Liver (tissue), 9 donors: ENCODE measurements around the gene MALT1. TPM values are rescaled to one million over a fixed set of nuclear protein-coding genes. Genes with fewer than 3 reads are reported as not detected.

Experiments
- DNase-seq: peaks from one replicate; pipeline ENCODE4 v3.0.0-alpha.2; 2017; ENCODE audit warnings: low spot score
- H3K27ac ChIP-seq, 2 donors: one replicate each; pipeline ENCODE4 v1.7.0; 2013; ENCODE audit warnings: inconsistent platforms in 2 of 2, low read length in 2 of 2, control low read depth in 1 of 2, low read depth in 1 of 2, mild to moderate bottlenecking in 1 of 2
- H3K27me3 ChIP-seq, 4 donors: one replicate each; pipeline versions ENCODE4 v1.6.1 to v1.7.0; 2013; ENCODE audit warnings: low read length in 3 of 4, inconsistent platforms in 1 of 4, mild to moderate bottlenecking in 1 of 4, moderate library complexity in 1 of 4; ENCODE audit not compliant: control insufficient read depth in 4 of 4, insufficient read depth in 4 of 4
- H3K36me3 ChIP-seq, 4 donors: one replicate each; pipeline versions ENCODE4 v1.6.1 to v1.7.0; 2013; ENCODE audit warnings: low read length in 3 of 4, mild to moderate bottlenecking in 3 of 4, low read depth in 1 of 4, moderate library complexity in 1 of 4; ENCODE audit not compliant: control insufficient read depth in 4 of 4, insufficient read depth in 3 of 4
- H3K4me1 ChIP-seq, 4 donors: one replicate each; pipeline versions ENCODE4 v1.6.1 to v1.7.0; 2013; ENCODE audit warnings: low read length in 3 of 4, mild to moderate bottlenecking in 3 of 4, moderate library complexity in 1 of 4; ENCODE audit not compliant: control insufficient read depth in 4 of 4, insufficient read depth in 4 of 4
- H3K4me3 ChIP-seq, 3 donors: one replicate each; pipeline versions ENCODE4 v1.6.1 to v1.7.0; 2013; ENCODE audit warnings: low read length in 3 of 3, control low read depth in 1 of 3, low read depth in 1 of 3, mild to moderate bottlenecking in 1 of 3
- H3K9ac ChIP-seq, 2 donors: one replicate each; pipeline ENCODE4 v1.7.0; 2013; ENCODE audit warnings: low read length in 2 of 2, mild to moderate bottlenecking in 2 of 2, moderate library complexity in 2 of 2, control low read depth in 1 of 2, low read depth in 1 of 2
- H3K9me3 ChIP-seq, 4 donors: one replicate each; pipeline versions ENCODE4 v1.6.1 to v1.7.0; 2013; ENCODE audit warnings: low read length in 3 of 4; ENCODE audit not compliant: control insufficient read depth in 4 of 4
- ATF3 ChIP-seq: IDR thresholded peaks from 2 replicates; pipeline ENCODE4 v1.6.1; 2016; ENCODE audit warnings: antibody characterized with exemption
- CTCF ChIP-seq: fragments of 150-350 bp; IDR thresholded peaks from 2 replicates; pipeline ENCODE4 v1.5.1; 2017; ENCODE audit warnings: improper control_type of control experiment, low read depth, low read length; ENCODE audit not compliant: missing input control
- EGR1 ChIP-seq, 2 donors: IDR thresholded peaks; 2 replicates each; pipeline ENCODE4 v1.6.1; 2016 to 2018; ENCODE audit warnings: antibody characterized with exemption in 2 of 2, low read depth in 2 of 2
- FOXA1 ChIP-seq: IDR thresholded peaks from 2 replicates; pipeline ENCODE4 v1.6.1; 2016; ENCODE audit warnings: antibody characterized with exemption
- FOXA2 ChIP-seq: IDR thresholded peaks from 2 replicates; pipeline ENCODE4 v1.6.1; 2016; ENCODE audit warnings: antibody characterized with exemption
- GABPA ChIP-seq, 2 donors: IDR thresholded peaks in 1 of 2; conservative IDR thresholded peaks in 1 of 2; 2 replicates each; pipeline ENCODE4 v1.6.1; 2016; ENCODE audit warnings: antibody characterized with exemption in 2 of 2, mild to moderate bottlenecking in 1 of 2, moderate library complexity in 1 of 2
- HNF4A ChIP-seq, 2 donors: conservative IDR thresholded peaks; 2 replicates each; pipeline ENCODE4 v1.6.1; 2016; ENCODE audit warnings: antibody characterized with exemption in 2 of 2, mild to moderate bottlenecking in 2 of 2
- HNF4G ChIP-seq: IDR thresholded peaks from 2 replicates; pipeline ENCODE4 v1.6.1; 2016; ENCODE audit warnings: antibody characterized with exemption
- JUND ChIP-seq, 2 donors: IDR thresholded peaks; 2 replicates each; pipeline ENCODE4 v1.6.1; 2016; ENCODE audit warnings: antibody characterized with exemption in 2 of 2
- NR2F2 ChIP-seq: IDR thresholded peaks from 2 replicates; pipeline ENCODE4 v1.6.1; 2016; ENCODE audit warnings: antibody characterized with exemption
- RAD21 ChIP-seq, 2 donors: IDR thresholded peaks; 2 replicates each; pipeline ENCODE4 v1.6.1; 2016; ENCODE audit warnings: antibody characterized with exemption in 2 of 2, mild to moderate bottlenecking in 2 of 2
- RXRA ChIP-seq, 2 donors: IDR thresholded peaks; 2 replicates each; pipeline ENCODE4 v1.6.1; 2017 to 2018; ENCODE audit warnings: antibody characterized with exemption in 2 of 2, mild to moderate bottlenecking in 1 of 2
- SP1 ChIP-seq: IDR thresholded peaks from 2 replicates; pipeline ENCODE4 v1.6.1; 2018; ENCODE audit warnings: antibody characterized with exemption, mild to moderate bottlenecking
- TAF1 ChIP-seq: conservative IDR thresholded peaks from 2 replicates; pipeline ENCODE4 v1.6.1; 2016; ENCODE audit warnings: antibody characterized with exemption, mild to moderate bottlenecking
- YY1 ChIP-seq: IDR thresholded peaks from 2 replicates; pipeline ENCODE4 v1.6.1; 2016; ENCODE audit warnings: antibody characterized with exemption, mild to moderate bottlenecking
- WGBS: extraction: QIAGEN DNeasy Blood & Tissue Kit; methylation state at CpG from one replicate; pipeline ENCODE4 v1.1.7; 2013; 5-methylcytosine and 5-hydroxymethylcytosine counted together
- polyA plus RNA-seq, 2 donors: library from polyadenylated mRNA; stranded (reverse) in 1 of 2; unstranded in 1 of 2; fragments of 200-250 nt in 1 of 2; fragments of >200 nt in 1 of 2; fragmentation: Nextera tagmentation in 1 of 2; extraction: Ambion mirVana in 1 of 2; gene quantifications; one replicate each; pipeline versions ENCODE4 v1.2.1 to v1.2.3, GENCODE V29; 2013 to 2015
- total RNA-seq, 2 donors: library from RNA; depleted of rRNA; stranded (reverse); fragments of >200 nt; gene quantifications; one replicate each; pipeline ENCODE4 v1.2.3, GENCODE V29; 2014
- TF ChIP-seq, protein P1 (sequence below): IDR thresholded peaks from 2 replicates; pipeline ENCODE4 v1.6.1; 2016; ENCODE audit warnings: antibody characterized with exemption
- TF ChIP-seq, protein P2 (sequence below): IDR thresholded peaks from 2 replicates; pipeline ENCODE4 v1.6.1; 2016; ENCODE audit warnings: antibody characterized with exemption, mild to moderate bottlenecking
- TF ChIP-seq, protein P3 (sequence below): IDR thresholded peaks from 2 replicates; pipeline ENCODE4 v1.6.1; 2016; ENCODE audit warnings: antibody characterized with exemption
- donor health status: healthy.
- donor health status: healthy.
- donor health status: healthy.
- donor health status: healthy.
- donor health status: healthy.

MALT1 gene
- total and polyA plus RNA-seq, 4 donors: 3.1 to 27.3 (median 6.4) TPM

GRCh38 chr18:58645398-58645797 is 25.9 kb upstream of the MALT1 start:
- Histone ChIP-seq H3K4me1 (no peaks in the 10 kb centered on the region), H3K36me3 (no peaks in the 10 kb centered on the region), H3K4me3 (no peak overlapping the region), H3K27ac (no peak overlapping the region), H3K9ac (no peak overlapping the region), H3K9me3 (peaks cover 0 to 2% (median 0%) of the 10 kb centered on the region in 4 donors), H3K27me3 (no peaks in the 10 kb centered on the region)
- no peak for TF ChIP-seq CTCF
- TF ChIP-seq TAF1: no peak
- no peak for TF ChIP-seq ATF3
- no peak for TF ChIP-seq SP1
- TF ChIP-seq GABPA (IDR thresholded peaks at IDR 0.05 in 1 of 2, conservative IDR thresholded peaks at IDR 0.05 in 1 of 2): no peak
- TF ChIP-seq NR2F2: no peak
- TF ChIP-seq HNF4G: no peak
- no peak for TF ChIP-seq JUND (IDR thresholded peaks at IDR 0.05)
- TF ChIP-seq, protein P1, sequence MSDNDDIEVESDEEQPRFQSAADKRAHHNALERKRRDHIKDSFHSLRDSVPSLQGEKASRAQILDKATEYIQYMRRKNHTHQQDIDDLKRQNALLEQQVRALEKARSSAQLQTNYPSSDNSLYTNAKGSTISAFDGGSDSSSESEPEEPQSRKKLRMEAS: no peak
- no peak for TF ChIP-seq HNF4A (conservative IDR thresholded peaks at IDR 0.05)
- no peak for TF ChIP-seq FOXA2
- no peak for TF ChIP-seq RXRA (IDR thresholded peaks at IDR 0.05)
- no peak for TF ChIP-seq RAD21 (IDR thresholded peaks at IDR 0.05)
- TF ChIP-seq, protein P2, sequence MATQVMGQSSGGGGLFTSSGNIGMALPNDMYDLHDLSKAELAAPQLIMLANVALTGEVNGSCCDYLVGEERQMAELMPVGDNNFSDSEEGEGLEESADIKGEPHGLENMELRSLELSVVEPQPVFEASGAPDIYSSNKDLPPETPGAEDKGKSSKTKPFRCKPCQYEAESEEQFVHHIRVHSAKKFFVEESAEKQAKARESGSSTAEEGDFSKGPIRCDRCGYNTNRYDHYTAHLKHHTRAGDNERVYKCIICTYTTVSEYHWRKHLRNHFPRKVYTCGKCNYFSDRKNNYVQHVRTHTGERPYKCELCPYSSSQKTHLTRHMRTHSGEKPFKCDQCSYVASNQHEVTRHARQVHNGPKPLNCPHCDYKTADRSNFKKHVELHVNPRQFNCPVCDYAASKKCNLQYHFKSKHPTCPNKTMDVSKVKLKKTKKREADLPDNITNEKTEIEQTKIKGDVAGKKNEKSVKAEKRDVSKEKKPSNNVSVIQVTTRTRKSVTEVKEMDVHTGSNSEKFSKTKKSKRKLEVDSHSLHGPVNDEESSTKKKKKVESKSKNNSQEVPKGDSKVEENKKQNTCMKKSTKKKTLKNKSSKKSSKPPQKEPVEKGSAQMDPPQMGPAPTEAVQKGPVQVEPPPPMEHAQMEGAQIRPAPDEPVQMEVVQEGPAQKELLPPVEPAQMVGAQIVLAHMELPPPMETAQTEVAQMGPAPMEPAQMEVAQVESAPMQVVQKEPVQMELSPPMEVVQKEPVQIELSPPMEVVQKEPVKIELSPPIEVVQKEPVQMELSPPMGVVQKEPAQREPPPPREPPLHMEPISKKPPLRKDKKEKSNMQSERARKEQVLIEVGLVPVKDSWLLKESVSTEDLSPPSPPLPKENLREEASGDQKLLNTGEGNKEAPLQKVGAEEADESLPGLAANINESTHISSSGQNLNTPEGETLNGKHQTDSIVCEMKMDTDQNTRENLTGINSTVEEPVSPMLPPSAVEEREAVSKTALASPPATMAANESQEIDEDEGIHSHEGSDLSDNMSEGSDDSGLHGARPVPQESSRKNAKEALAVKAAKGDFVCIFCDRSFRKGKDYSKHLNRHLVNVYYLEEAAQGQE: no peak
- TF ChIP-seq FOXA1: no peak
- TF ChIP-seq YY1: no peak
- TF ChIP-seq, protein P3, sequence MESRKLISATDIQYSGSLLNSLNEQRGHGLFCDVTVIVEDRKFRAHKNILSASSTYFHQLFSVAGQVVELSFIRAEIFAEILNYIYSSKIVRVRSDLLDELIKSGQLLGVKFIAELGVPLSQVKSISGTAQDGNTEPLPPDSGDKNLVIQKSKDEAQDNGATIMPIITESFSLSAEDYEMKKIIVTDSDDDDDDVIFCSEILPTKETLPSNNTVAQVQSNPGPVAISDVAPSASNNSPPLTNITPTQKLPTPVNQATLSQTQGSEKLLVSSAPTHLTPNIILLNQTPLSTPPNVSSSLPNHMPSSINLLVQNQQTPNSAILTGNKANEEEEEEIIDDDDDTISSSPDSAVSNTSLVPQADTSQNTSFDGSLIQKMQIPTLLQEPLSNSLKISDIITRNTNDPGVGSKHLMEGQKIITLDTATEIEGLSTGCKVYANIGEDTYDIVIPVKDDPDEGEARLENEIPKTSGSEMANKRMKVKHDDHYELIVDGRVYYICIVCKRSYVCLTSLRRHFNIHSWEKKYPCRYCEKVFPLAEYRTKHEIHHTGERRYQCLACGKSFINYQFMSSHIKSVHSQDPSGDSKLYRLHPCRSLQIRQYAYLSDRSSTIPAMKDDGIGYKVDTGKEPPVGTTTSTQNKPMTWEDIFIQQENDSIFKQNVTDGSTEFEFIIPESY: no peak
- no peak for TF ChIP-seq EGR1 (IDR thresholded peaks at IDR 0.05; ENCODE audit: low read depth in 2 of 2)
- WGBS: 87% methylated on average over 5 of the region's 5 CpGs
- no peak for DNase-seq
